Measurements from ENCODE around the gene PARP11. TPM values are rescaled to one million over a fixed set of nuclear protein-coding genes. Genes with fewer than 3 reads are reported as not detected.

Gene PARP11
- total and polyA plus RNA-seq, 2 donors (not counting 3 experiments of a cell fraction or from before 2014, with no cell fraction given): 3.0 to 4.9 TPM

GRCh38 chr12:3905664-3906063 lies 32.5 kb upstream of the PARP11 start:
- no peaks in the 10 kb centered on the region for H3K9me1 ChIP-seq (replicated peaks; ENCODE audit: control insufficient read depth, extremely low read depth, insufficient read depth, low read length)
- no peaks in the 10 kb centered on the region for H4K20me1 ChIP-seq (replicated peaks; ENCODE audit: control insufficient read depth, extremely low read depth, insufficient read depth, low read length)
- no peak for DNase-seq (ENCODE audit: low read depth, low spot score)
- H2AFZ ChIP-seq (ENCODE audit: low read depth, low read length): no peak overlapping the region
- no peaks in the 10 kb centered on the region for H3K36me3 ChIP-seq (ENCODE audit: control insufficient read depth in 2 of 2, extremely low read depth in 1 of 2, insufficient read depth in 2 of 2, low read length in 2 of 2)
- no peaks in the 10 kb centered on the region for H3K9me3 ChIP-seq (replicated peaks; ENCODE audit: control insufficient read depth, insufficient read depth, low read length)
- no peak overlapping the region for H3K4me3 ChIP-seq (replicated peaks in 1 of 3; ENCODE audit: insufficient read depth in 1 of 3, low read depth in 1 of 3, low read length in 3 of 3)
- BruUV-seq (replicated peaks): no TSS peak
- H3K4me1 ChIP-seq (ENCODE audit: control insufficient read depth, extremely low read depth, insufficient read depth, low read length): no peaks in the 10 kb centered on the region
- H3K79me2 ChIP-seq (ENCODE audit: control insufficient read depth, insufficient read depth, low read length): no peaks in the 10 kb centered on the region
- POLR2A ChIA-PET: no interaction called here
- intact Hi-C loops (cut with micrococcal nuclease): no loop called here
- dilution Hi-C loops (cut with MboI; ENCODE audit: extremely low pct_ligation_motif_present, low sequenced_read_pairs): no loop called here
- TF ChIP-seq FOS (IDR thresholded peaks at IDR 0.05; ENCODE audit: borderline replicate concordance, insufficient read depth, low read length) (no peak), MYC (IDR thresholded peaks at IDR 0.05; ENCODE audit: low read depth, low read length) (no peak), POLR2AphosphoS5 (IDR thresholded peaks at IDR 0.05; ENCODE audit: insufficient read depth, low read depth, low read length) (no peak), POLR2A (IDR thresholded peaks at IDR 0.05; ENCODE audit: low read depth, low read length) (no peak), EZH2 (IDR thresholded peaks at IDR 0.05; ENCODE audit: borderline replicate concordance, low read depth, low read length, severe bottlenecking) (no peak), MAX (IDR thresholded peaks at IDR 0.05; ENCODE audit: insufficient read depth, insufficient read length) (no peak), CTCF (IDR thresholded peaks at IDR 0.05; ENCODE audit: extremely low read depth in 1 of 2, insufficient read depth in 1 of 2, low read depth in 1 of 2, low read length in 2 of 2) (no peak), GATA2 (IDR thresholded peaks at IDR 0.05; ENCODE audit: insufficient read depth, insufficient read length, low read depth, low read length) (no peak), JUN (IDR thresholded peaks at IDR 0.05; ENCODE audit: borderline replicate concordance, insufficient read depth, insufficient read length, low read depth) (no peak)
- H3K4me2 ChIP-seq (ENCODE audit: insufficient read depth, low read length): no peak overlapping the region
- CTCF ChIA-PET: interaction anchor here (0.7 kb wide), 1 partner anchor 373 kb away, joined by 3 read pairs; no protein-coding TSS in a partner anchor
- no peak overlapping the region for H3K27ac ChIP-seq (ENCODE audit: insufficient read depth, low read depth, low read length)
- FAIRE-seq: no peak
- H3K9ac ChIP-seq (replicated peaks; ENCODE audit: extremely low read depth, insufficient read depth, low read length): no peak overlapping the region
- no peaks in the 10 kb centered on the region for H3K27me3 ChIP-seq (ENCODE audit: control insufficient read depth in 2 of 2, insufficient read depth in 2 of 2, low read length in 2 of 2)

Data from endothelial cell of umbilical vein (primary cell).